CD4-positive, alpha-beta memory T cell (primary cell): Measurements from ENCODE around the gene SFSWAP. TPM values are rescaled to one million over a fixed set of nuclear protein-coding genes. Genes with fewer than 3 reads are reported as not detected.

ENCODE experiments used
- CTCF ChIA-PET: fragments of 350-600 bp; sonication (Branson Sonifier 250); formaldehyde crosslinking; loops from one replicate; lab custom pipeline; 2021; ENCODE audit warnings: inconsistent platforms; ENCODE audit not compliant: partially characterized antibody; lab: Charles Lee
- POLR2A ChIA-PET: fragments of 350-600 bp; sonication (Branson Sonifier 250); formaldehyde crosslinking; loops from one replicate; lab custom pipeline; 2021; ENCODE audit not compliant: partially characterized antibody; lab: Charles Lee
- DNase-seq, 5 donors: peaks; one replicate each; pipeline versions ENCODE4 v3.0.0 to v3.0.0-alpha.2; 2020 to 2022; ENCODE audit warnings: mixed read lengths in 1 of 5
- H3K27ac ChIP-seq: one replicate; pipeline ENCODE4 v1.7.0; 2013; ENCODE audit warnings: low read depth, low read length
- H3K27me3 ChIP-seq: 2 replicates; pipeline ENCODE4 v1.7.0; 2013; ENCODE audit warnings: mild to moderate bottlenecking, low read length, moderate library complexity; ENCODE audit not compliant: insufficient read depth
- H3K36me3 ChIP-seq: 2 replicates; pipeline ENCODE4 v1.7.0; 2013; ENCODE audit warnings: mild to moderate bottlenecking, low read length, moderate library complexity; ENCODE audit not compliant: insufficient read depth
- H3K4me1 ChIP-seq: 2 replicates; pipeline ENCODE4 v1.7.0; 2013; ENCODE audit warnings: mild to moderate bottlenecking, low read length, moderate library complexity; ENCODE audit not compliant: insufficient read depth
- H3K4me3 ChIP-seq, 2 donors: one replicate each; pipeline ENCODE4 v1.7.0; 2013; ENCODE audit warnings: low read length in 2 of 2, mild to moderate bottlenecking in 1 of 2
- H3K9me3 ChIP-seq, 2 donors: one replicate each; pipeline ENCODE4 v1.7.0; 2013; ENCODE audit warnings: low read length in 2 of 2, control low read depth in 1 of 2; ENCODE audit not compliant: control insufficient read depth in 1 of 2
- H3K27ac Mint-ChIP-seq, 7 donors: one replicate each; pipeline ENCODE4 v1.8.0; 2020 to 2021; ENCODE audit warnings: mixed read lengths in 7 of 7, mild to moderate bottlenecking in 6 of 7, inconsistent platforms in 3 of 7, moderate library complexity in 3 of 7
- H3K27me3 Mint-ChIP-seq, 2 donors: one replicate each; pipeline ENCODE4 v1.8.0; 2020 to 2021; ENCODE audit warnings: mixed read lengths in 2 of 2
- H3K36me3 Mint-ChIP-seq, 2 donors: one replicate each; pipeline ENCODE4 v1.8.0; 2020 to 2021; ENCODE audit warnings: mixed read lengths in 2 of 2, inconsistent platforms in 1 of 2, mild to moderate bottlenecking in 1 of 2
- H3K4me1 Mint-ChIP-seq, 4 donors: one replicate each; pipeline ENCODE4 v1.8.0; 2020 to 2021; ENCODE audit warnings: mixed read lengths in 4 of 4, mild to moderate bottlenecking in 1 of 4
- H3K4me3 Mint-ChIP-seq, 8 donors: one replicate each; pipeline ENCODE4 v1.8.0; 2020 to 2021; ENCODE audit warnings: mixed read lengths in 8 of 8, mild to moderate bottlenecking in 7 of 8, moderate library complexity in 6 of 8, inconsistent platforms in 3 of 8
- H3K9me3 Mint-ChIP-seq, 8 donors: one replicate each; pipeline ENCODE4 v1.8.0; 2020 to 2021; ENCODE audit warnings: mixed read lengths in 8 of 8, mild to moderate bottlenecking in 5 of 8, inconsistent platforms in 3 of 8, moderate library complexity in 1 of 8
- intact Hi-C: fragments of 100-400 bp; cut with micrococcal nuclease; formaldehyde crosslinking; loops from one replicate; pipeline ENCODE4 v1.15.1; 2023
- polyA plus RNA-seq, 2 donors: library from polyadenylated mRNA; unstranded; fragments of 300-500 nt; fragmentation: Illumina TruSeq; gene quantifications; one replicate each; pipeline ENCODE4 v1.2.3, GENCODE V29; 2021
- total RNA-seq, 2 experiments: library from RNA; stranded (reverse); gene quantifications; one replicate each; pipeline ENCODE4 v1.2.3, GENCODE V29; 2021

SFSWAP gene
- total and polyA plus RNA-seq, 4 experiments from 2014 or later, result 9.8 to 96.8 (median 60.7) TPM

DNA sequence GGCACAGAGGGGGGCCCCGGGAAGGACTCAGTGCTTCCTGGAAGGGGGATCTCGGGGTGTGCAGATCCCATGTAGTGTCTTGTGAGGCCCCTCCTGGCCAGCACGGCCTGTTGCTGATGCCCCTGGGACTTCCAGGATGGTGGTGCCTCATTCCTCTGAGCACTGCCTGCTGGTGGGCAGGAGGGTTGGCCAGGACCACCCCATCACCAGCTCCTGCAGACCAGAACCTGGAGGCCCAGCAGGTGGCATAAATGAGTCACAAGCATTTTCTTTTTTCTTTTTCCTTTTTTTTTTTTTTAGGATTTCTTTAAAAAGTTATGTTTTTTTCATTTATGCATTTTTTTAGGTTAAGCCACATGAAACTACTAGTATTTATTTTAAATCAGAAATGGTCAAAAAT, 125.3 kb downstream of the SFSWAP start:
- CTCF ChIA-PET, result interaction anchor here (1.1 kb wide), 1 partner anchor 138 kb away, joined by 3 read pairs; no protein-coding TSS in a partner anchor
- Mint-ChIP-seq H3K4me3 (no peak overlapping the region), H3K9me3 (no peaks in the 10 kb centered on the region), H3K36me3 (no peaks in the 10 kb centered on the region), H3K4me1 (peaks cover 0 to 2% (median under 1%) of the 10 kb centered on the region in 4 donors), H3K27ac (no peak overlapping the region), H3K27me3 (peaks cover 8 to 14% of the 10 kb centered on the region in 2 donors)
- no peak for DNase-seq
- Histone ChIP-seq H3K9me3 (no peaks in the 10 kb centered on the region), H3K4me1 (no peaks in the 10 kb centered on the region), H3K27ac (no peak overlapping the region), H3K4me3 (no peak overlapping the region), H3K36me3 (no peaks in the 10 kb centered on the region), H3K27me3 (peaks cover 2% of the 10 kb centered on the region)
- POLR2A ChIA-PET, result interaction anchor here (0.5 kb wide), 1 partner anchor 69 kb away, joined by 3 read pairs; no protein-coding TSS in a partner anchor
- intact Hi-C loops, result loop anchor here (1.0 kb wide), 1 partner anchor 113 kb away; the partner anchor contains the start of gene EP400

- intact Hi-C loops, result loop anchor here (1.0 kb wide), 1 partner anchor 112 kb away; the partner anchor contains the start of gene EP400
- Mint-ChIP-seq H3K36me3 (no peaks in the 10 kb centered on the region), H3K27me3 (peaks cover 8 to 10% of the 10 kb centered on the region in 2 donors), H3K4me3 (no peak overlapping the region), H3K27ac (no peak overlapping the region), H3K9me3 (no peaks in the 10 kb centered on the region), H3K4me1 (no peaks in the 10 kb centered on the region)
- no peaks in the 10 kb centered on the region for H3K4me1 ChIP-seq
- no peak overlapping the region for H3K4me3 ChIP-seq
- ChIA-PET POLR2A (no interaction called here), CTCF (interaction anchor here (0.7 kb wide), 1 partner anchor 116 kb away, joined by 3 read pairs; no protein-coding TSS in a partner anchor)
- no peaks in the 10 kb centered on the region for H3K36me3 ChIP-seq
- H3K27me3 ChIP-seq, result no peaks in the 10 kb centered on the region
- H3K9me3 ChIP-seq, result no peaks in the 10 kb centered on the region
- no peak overlapping the region for H3K27ac ChIP-seq
- DNase-seq, result no peak
Measured at GRCh38 chr12:131836714-131837397, 126.0 kb downstream of the SFSWAP start.

DNA sequence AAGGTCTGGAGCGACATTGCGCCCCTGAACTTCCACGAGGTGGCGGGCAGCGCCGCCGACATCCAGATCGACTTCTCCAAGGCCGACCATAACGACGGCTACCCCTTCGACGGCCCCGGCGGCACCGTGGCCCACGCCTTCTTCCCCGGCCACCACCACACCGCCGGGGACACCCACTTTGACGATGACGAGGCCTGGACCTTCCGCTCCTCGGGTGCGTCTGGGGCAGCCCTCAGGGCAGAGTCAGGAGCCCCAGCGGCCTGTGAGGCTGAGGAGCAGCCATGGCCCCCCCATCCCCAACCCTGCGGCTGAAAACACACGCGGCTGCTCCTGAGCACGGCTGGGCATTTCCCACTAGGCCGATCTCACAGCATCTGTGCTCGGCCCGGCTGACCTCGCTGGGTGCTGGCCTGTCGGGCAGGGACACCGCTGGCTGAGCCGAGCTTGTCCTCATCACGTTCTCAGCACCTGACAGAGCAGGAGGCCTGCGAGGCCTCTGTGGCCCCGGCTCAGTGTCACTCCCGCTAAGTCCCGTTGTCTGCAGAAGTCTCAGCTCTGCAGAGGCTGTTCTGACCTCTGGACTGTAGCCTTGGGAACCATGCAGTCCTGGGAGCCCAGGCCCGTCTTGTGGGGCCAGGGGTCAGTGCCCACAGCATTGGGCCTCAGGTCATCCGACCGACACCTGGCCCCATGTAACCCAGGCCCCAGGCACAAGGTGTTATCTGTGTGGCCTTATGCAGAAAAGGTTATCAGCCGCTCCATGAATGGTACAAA, 129.9 kb downstream of the SFSWAP start:
- no peaks in the 10 kb centered on the region for H3K4me1 ChIP-seq
- H3K36me3 ChIP-seq, result no peaks in the 10 kb centered on the region
- no peaks in the 10 kb centered on the region for H3K9me3 ChIP-seq
- Mint-ChIP-seq H3K4me3 (no peak overlapping the region), H3K27ac (no peak overlapping the region), H3K36me3 (no peaks in the 10 kb centered on the region), H3K9me3 (peaks cover 0 to 2% (median 0%) of the 10 kb centered on the region in 8 donors), H3K27me3 (peaks cover 0 to 2% of the 10 kb centered on the region in 2 donors), H3K4me1 (no peaks in the 10 kb centered on the region)
- intact Hi-C loops, result no loop called here
- ChIA-PET CTCF (no interaction called here), POLR2A (no interaction called here)
- no peak overlapping the region for H3K27ac ChIP-seq
- DNase-seq, result no peak
- no peak overlapping the region for H3K4me3 ChIP-seq
- no peaks in the 10 kb centered on the region for H3K27me3 ChIP-seq

DNA sequence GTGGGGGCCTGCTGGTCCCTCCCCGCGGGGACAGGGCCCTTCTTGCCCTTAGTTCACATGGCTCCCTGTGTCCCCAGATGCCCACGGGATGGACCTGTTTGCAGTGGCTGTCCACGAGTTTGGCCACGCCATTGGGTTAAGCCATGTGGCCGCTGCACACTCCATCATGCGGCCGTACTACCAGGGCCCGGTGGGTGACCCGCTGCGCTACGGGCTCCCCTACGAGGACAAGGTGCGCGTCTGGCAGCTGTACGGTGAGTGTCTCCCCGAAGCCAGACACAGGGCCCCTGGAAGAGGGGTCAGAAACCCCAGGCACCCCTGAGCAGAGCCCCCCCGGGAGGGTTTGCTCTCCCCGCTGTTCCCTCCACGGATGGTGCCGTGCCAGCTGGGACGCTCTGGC, 130.7 kb downstream of the SFSWAP start:
- no peaks in the 10 kb centered on the region for H3K9me3 ChIP-seq
- no peaks in the 10 kb centered on the region for H3K36me3 ChIP-seq
- peaks cover 0 to 2% (median 0%) of the 10 kb centered on the region in 8 donors for H3K9me3 Mint-ChIP-seq
- CTCF ChIA-PET, result no interaction called here
- POLR2A ChIA-PET, result no interaction called here
- no peaks in the 10 kb centered on the region for H3K4me1 ChIP-seq
- no peak overlapping the region for H3K4me3 Mint-ChIP-seq
- H3K27me3 Mint-ChIP-seq, result peaks cover 0 to 2% of the 10 kb centered on the region in 2 donors
- H3K27me3 ChIP-seq, result no peaks in the 10 kb centered on the region
- no peak overlapping the region for H3K27ac ChIP-seq
- intact Hi-C loops, result no loop called here
- H3K4me3 ChIP-seq, result no peak overlapping the region
- H3K4me1 Mint-ChIP-seq, result no peaks in the 10 kb centered on the region
- H3K36me3 Mint-ChIP-seq, result no peaks in the 10 kb centered on the region
- H3K27ac Mint-ChIP-seq, result no peak overlapping the region
- DNase-seq, result no peak

DNA sequence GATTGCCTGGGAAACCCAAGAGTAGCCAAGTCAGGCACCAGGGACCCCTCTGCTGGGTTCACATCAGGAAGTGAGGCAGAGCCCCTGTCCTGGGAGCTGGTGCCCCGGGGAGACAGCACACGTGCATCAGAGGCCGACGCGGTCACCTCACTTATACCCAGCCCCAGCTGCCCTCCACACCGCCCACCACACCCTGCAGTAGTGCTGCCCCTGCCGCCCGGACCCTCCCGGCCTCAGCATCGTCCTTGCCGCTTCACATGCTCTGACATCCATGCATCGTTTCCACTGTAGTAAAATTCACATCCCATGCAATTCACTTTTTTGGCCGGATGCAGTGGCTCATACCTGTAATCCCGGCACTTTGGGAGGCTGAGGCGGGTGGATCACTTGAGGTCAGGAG, 131.3 kb downstream of the SFSWAP start:
- POLR2A ChIA-PET, result no interaction called here
- H3K4me1 ChIP-seq, result no peaks in the 10 kb centered on the region
- Mint-ChIP-seq H3K36me3 (no peaks in the 10 kb centered on the region), H3K4me1 (no peaks in the 10 kb centered on the region), H3K27ac (peak overlapping the region in 1 of 7 donors; percentile 56), H3K27me3 (peaks cover 0 to 2% of the 10 kb centered on the region in 2 donors), H3K9me3 (peaks cover 0 to 2% (median 0%) of the 10 kb centered on the region in 8 donors), H3K4me3 (no peak overlapping the region)
- intact Hi-C loops, result no loop called here
- H3K27me3 ChIP-seq, result no peaks in the 10 kb centered on the region
- no peak overlapping the region for H3K27ac ChIP-seq
- H3K36me3 ChIP-seq, result no peaks in the 10 kb centered on the region
- H3K9me3 ChIP-seq, result no peaks in the 10 kb centered on the region
- H3K4me3 ChIP-seq, result no peak overlapping the region
- DNase-seq, result no peak
- CTCF ChIA-PET, result no interaction called here

GRCh38 chr12:131843527-131843926, 132.6 kb downstream of the SFSWAP start:
- Mint-ChIP-seq H3K9me3 (peaks cover 0 to 2% (median 0%) of the 10 kb centered on the region in 8 donors), H3K4me3 (no peak overlapping the region), H3K36me3 (no peaks in the 10 kb centered on the region), H3K27ac (peak overlapping the region in 1 of 7 donors; percentile 64), H3K27me3 (no peaks in the 10 kb centered on the region), H3K4me1 (no peaks in the 10 kb centered on the region)
- Histone ChIP-seq H3K4me1 (no peaks in the 10 kb centered on the region), H3K27me3 (no peaks in the 10 kb centered on the region), H3K4me3 (no peak overlapping the region), H3K9me3 (no peaks in the 10 kb centered on the region), H3K27ac (no peak overlapping the region), H3K36me3 (no peaks in the 10 kb centered on the region)
- ChIA-PET CTCF (no interaction called here), POLR2A (no interaction called here)
- DNase-seq, result no peak
- intact Hi-C loops, result no loop called here

DNA sequence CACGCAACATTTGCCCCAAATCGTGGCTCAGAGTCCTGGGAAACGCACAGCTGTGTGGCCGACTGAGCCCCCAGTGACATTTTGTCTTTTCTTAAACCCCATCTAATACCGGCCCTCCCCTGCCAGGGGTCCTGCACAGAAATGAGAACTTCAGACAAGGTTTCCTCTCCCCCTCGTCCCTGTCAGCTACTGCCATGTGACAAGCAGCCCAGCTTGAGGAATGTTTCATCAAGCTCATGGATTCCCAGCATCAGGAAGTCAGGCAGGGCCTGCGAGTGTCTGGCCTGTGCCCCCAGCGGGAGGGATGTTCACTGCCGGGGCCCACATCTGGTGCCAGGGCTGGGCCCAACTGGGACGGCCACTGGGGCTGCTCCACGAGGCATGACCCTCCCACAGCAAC, 133.2 kb downstream of the SFSWAP start:
- intact Hi-C loops, result no loop called here
- POLR2A ChIA-PET, result no interaction called here

More for the DNA sequence above, 133.2 kb downstream of the SFSWAP start:
- Histone ChIP-seq H3K27me3 (no peaks in the 10 kb centered on the region), H3K36me3 (no peaks in the 10 kb centered on the region), H3K9me3 (no peaks in the 10 kb centered on the region), H3K4me1 (no peaks in the 10 kb centered on the region), H3K27ac (no peak overlapping the region), H3K4me3 (no peak overlapping the region)
- no peaks in the 10 kb centered on the region for H3K36me3 Mint-ChIP-seq
- H3K27me3 Mint-ChIP-seq, result no peaks in the 10 kb centered on the region
- H3K9me3 Mint-ChIP-seq, result peaks cover 0 to 2% (median 0%) of the 10 kb centered on the region in 8 donors
- DNase-seq, result no peak
- no peak overlapping the region for H3K4me3 Mint-ChIP-seq
- no peaks in the 10 kb centered on the region for H3K4me1 Mint-ChIP-seq
- H3K27ac Mint-ChIP-seq, result no peak overlapping the region
- CTCF ChIA-PET, result no interaction called here
